ENCODE results near the gene MBD4. TPM values are rescaled to one million over a fixed set of nuclear protein-coding genes. Genes with fewer than 3 reads are reported as not detected.

MBD4 gene
- total RNA-seq, 2 experiments from 2014 or later: 46.3 to 74.6 TPM

- DNase-seq (ENCODE audit: low spot score): no peak
- no peak overlapping the region for H3K4me3 ChIP-seq (ENCODE audit: low read depth, low read length, poor library complexity, severe bottlenecking)
- H3K4me2 ChIP-seq (ENCODE audit: low read length): no peak overlapping the region
- ChIA-PET POLR2A (no interaction called here), CTCF (ENCODE audit: unreplicated experiment) (no interaction called here)
- no peaks in the 10 kb centered on the region for H3K9me2 ChIP-seq (ENCODE audit: insufficient read depth, low read length)
- H3K9me3 ChIP-seq (ENCODE audit: low read length): peaks cover 1% of the 10 kb centered on the region; the same call in 1 of the 2 replicates
- TF ChIP-seq CTCF (conservative IDR thresholded peaks at IDR 0.05; ENCODE audit: low read length) (no peak), EZH2phosphoT487 (IDR thresholded peaks at IDR 0.05; ENCODE audit: borderline replicate concordance, low read depth, low read length) (no peak)
- peaks cover 12% of the 10 kb centered on the region for H3K4me1 ChIP-seq (ENCODE audit: insufficient read depth, low read length, poor library complexity, severe bottlenecking)
- no TSS peak for BruUV-seq (replicated peaks)
- H3K27ac ChIP-seq (ENCODE audit: low read depth, low read length, poor library complexity, severe bottlenecking): no peak overlapping the region
- H4K20me1 ChIP-seq (ENCODE audit: insufficient read depth, low read length): no peaks in the 10 kb centered on the region
- intact Hi-C loops (cut with micrococcal nuclease; ENCODE audit: unreplicated experiment): no loop called here
- H3K36me3 ChIP-seq (ENCODE audit: insufficient read depth, low read length): peaks cover under 1% of the 10 kb centered on the region; the same call in 1 of the 2 replicates
- H2AFZ ChIP-seq (ENCODE audit: low read length): no peak overlapping the region
- H3K79me2 ChIP-seq (ENCODE audit: insufficient read depth, low read depth, low read length): no peaks in the 10 kb centered on the region
Measured at GRCh38 chr3:129419476-129419875, 20.3 kb downstream of the MBD4 start.

GRCh38 chr3:129418041-129418973 lies 21.4 kb downstream of the MBD4 start:
- Histone ChIP-seq H3K4me3 (ENCODE audit: low read depth, low read length, poor library complexity, severe bottlenecking) (no peak overlapping the region), H2AFZ (ENCODE audit: low read length) (no peak overlapping the region), H4K20me1 (ENCODE audit: insufficient read depth, low read length) (no peaks in the 10 kb centered on the region), H3K9me3 (ENCODE audit: low read length) (no peaks in the 10 kb centered on the region; the same call in 1 of the 2 replicates), H3K4me2 (ENCODE audit: low read length) (no peak overlapping the region), H3K27ac (ENCODE audit: low read depth, low read length, poor library complexity, severe bottlenecking) (no peak overlapping the region), H3K79me2 (ENCODE audit: insufficient read depth, low read depth, low read length) (no peaks in the 10 kb centered on the region), H3K36me3 (ENCODE audit: insufficient read depth, low read length) (no peaks in the 10 kb centered on the region; the same call in 1 of the 2 replicates), H3K4me1 (ENCODE audit: insufficient read depth, low read length, poor library complexity, severe bottlenecking) (peaks cover under 1% of the 10 kb centered on the region), H3K9me2 (ENCODE audit: insufficient read depth, low read length) (no peaks in the 10 kb centered on the region)
- no peak for DNase-seq (ENCODE audit: low spot score)
- CTCF ChIA-PET (ENCODE audit: unreplicated experiment): no interaction called here
- intact Hi-C loops (cut with micrococcal nuclease; ENCODE audit: unreplicated experiment): no loop called here
- no TSS peak for BruUV-seq (replicated peaks)
- TF ChIP-seq EZH2phosphoT487 (IDR thresholded peaks at IDR 0.05; ENCODE audit: borderline replicate concordance, low read depth, low read length) (no peak), CTCF (conservative IDR thresholded peaks at IDR 0.05; ENCODE audit: low read length) (no peak)
- POLR2A ChIA-PET: interaction anchor here (0.6 to 1.1 kb wide), 3 partner anchors 8 to 59 kb away, joined by 3 to 4 read pairs (median 3); no protein-coding TSS in a partner anchor

GRCh38 chr3:129417326-129417725 lies 22.4 kb downstream of the MBD4 start:
- no peaks in the 10 kb centered on the region for H3K9me2 ChIP-seq (ENCODE audit: insufficient read depth, low read length)
- no peaks in the 10 kb centered on the region for H4K20me1 ChIP-seq (ENCODE audit: insufficient read depth, low read length)
- no peak for DNase-seq (ENCODE audit: low spot score)
- no peak overlapping the region for H3K27ac ChIP-seq (ENCODE audit: low read depth, low read length, poor library complexity, severe bottlenecking)
- TF ChIP-seq EZH2phosphoT487 (IDR thresholded peaks at IDR 0.05; ENCODE audit: borderline replicate concordance, low read depth, low read length) (no peak), CTCF (conservative IDR thresholded peaks at IDR 0.05; ENCODE audit: low read length) (no peak)
- H3K4me1 ChIP-seq (ENCODE audit: insufficient read depth, low read length, poor library complexity, severe bottlenecking): no peaks in the 10 kb centered on the region
- no peak overlapping the region for H3K4me3 ChIP-seq (ENCODE audit: low read depth, low read length, poor library complexity, severe bottlenecking)
- H3K79me2 ChIP-seq (ENCODE audit: insufficient read depth, low read depth, low read length): no peaks in the 10 kb centered on the region
- H3K4me2 ChIP-seq (ENCODE audit: low read length): no peak overlapping the region
- POLR2A ChIA-PET: interaction anchor here (0.6 to 1.1 kb wide), 4 partner anchors 9 to 60 kb away, joined by 3 to 4 read pairs (median 3); no protein-coding TSS in a partner anchor
- intact Hi-C loops (cut with micrococcal nuclease; ENCODE audit: unreplicated experiment): no loop called here
- H2AFZ ChIP-seq (ENCODE audit: low read length): no peak overlapping the region
- H3K36me3 ChIP-seq (ENCODE audit: insufficient read depth, low read length): no peaks in the 10 kb centered on the region; the same call in 1 of the 2 replicates
- no peaks in the 10 kb centered on the region; the same call in 1 of the 2 replicates for H3K9me3 ChIP-seq (ENCODE audit: low read length)
- BruUV-seq (replicated peaks): no TSS peak
- CTCF ChIA-PET (ENCODE audit: unreplicated experiment): no interaction called here
